Effector memory CD4-positive, alpha-beta T cell (primary cell): ENCODE data around the gene NHLRC4.
A peak's percentile ranks its signal among the peaks of the same experiment; 100 is the strongest.

Source experiments
- DNase-seq, 3 donors: peaks; one replicate each; pipeline ENCODE4 v3.0.0-alpha.2; 2020
- H3K27ac ChIP-seq: 2 replicates; pipeline ENCODE4 v1.7.0; 2013; ENCODE audit warnings: mild to moderate bottlenecking, low read length, moderate library complexity; ENCODE audit not compliant: insufficient read depth, poor library complexity, severe bottlenecking
- H3K27me3 ChIP-seq: replicated peaks from 2 replicates; pipeline ENCODE4 v1.7.0; 2013; ENCODE audit warnings: mild to moderate bottlenecking, low read length; ENCODE audit not compliant: insufficient read depth, control insufficient read depth, poor library complexity, severe bottlenecking
- H3K36me3 ChIP-seq: 2 replicates; pipeline ENCODE4 v1.7.0; 2013; ENCODE audit warnings: mild to moderate bottlenecking, low read length, moderate library complexity; ENCODE audit not compliant: control insufficient read depth, insufficient read depth
- H3K4me1 ChIP-seq: 2 replicates; pipeline ENCODE4 v1.7.0; 2013; ENCODE audit warnings: low read length, mild to moderate bottlenecking; ENCODE audit not compliant: control insufficient read depth, insufficient read depth, poor library complexity, severe bottlenecking
- H3K4me3 ChIP-seq: 2 replicates; pipeline ENCODE4 v1.7.0; 2013; ENCODE audit warnings: low read length, low read depth, mild to moderate bottlenecking; ENCODE audit not compliant: insufficient read depth, poor library complexity, severe bottlenecking
- H3K9me3 ChIP-seq: 2 replicates; pipeline ENCODE4 v1.7.0; 2013; ENCODE audit warnings: mild to moderate bottlenecking, low read length, moderate library complexity; ENCODE audit not compliant: control insufficient read depth

NHLRC4 gene

GRCh38 chr16:568401-569258 lies 1.8 kb downstream of the NHLRC4 start:
- H3K4me3 ChIP-seq: peak overlapping the region; percentile 64
- peak overlapping the region; percentile 71 for H3K27ac ChIP-seq
- H3K9me3 ChIP-seq: no peaks in the 10 kb centered on the region
- H3K36me3 ChIP-seq: no peaks in the 10 kb centered on the region
- H3K4me1 ChIP-seq: peaks cover 38% of the 10 kb centered on the region
- H3K27me3 ChIP-seq: no peaks in the 10 kb centered on the region
- no peak for DNase-seq

- peaks cover 38% of the 10 kb centered on the region for H3K4me1 ChIP-seq
Observed at GRCh38 chr16:569445-570254, 2.8 kb downstream of the NHLRC4 start, which contains the start of gene PIGQ. PIGQ (plus strand) TSS chr16:569968; CDS start chr16:574075, 4,107 bp downstream.

GRCh38 chr16:572865-573650 lies 6.3 kb downstream of the NHLRC4 start:
- Histone ChIP-seq H3K4me1 (peaks cover 20% of the 10 kb centered on the region), H3K27me3 (no peaks in the 10 kb centered on the region), H3K36me3 (peaks cover 6% of the 10 kb centered on the region), H3K27ac (no peak overlapping the region), H3K4me3 (no peak overlapping the region), H3K9me3 (no peaks in the 10 kb centered on the region)
- DNase-seq: no peak

More at GRCh38 chr16:569445-570254, 2.8 kb downstream of the NHLRC4 start, which contains the start of gene PIGQ:
- peak within 1 kb of the TSS; percentile 71 for H3K27ac ChIP-seq
- H3K27me3 ChIP-seq: no peaks in the 10 kb centered on the region
- peak within 1 kb of the TSS; percentile 78 for H3K4me3 ChIP-seq
- DNase-seq: peak; percentile 38 to 51 (median 49)
- no peaks in the 10 kb centered on the region for H3K9me3 ChIP-seq
- H3K36me3 ChIP-seq: peaks cover 5% of the 10 kb centered on the region

GRCh38 chr16:574021-574760 lies 7.4 kb downstream of the NHLRC4 start:
- H3K27me3 ChIP-seq: no peaks in the 10 kb centered on the region
- H3K4me3 ChIP-seq: no peak overlapping the region
- DNase-seq: no peak
- H3K36me3 ChIP-seq: peaks cover 6% of the 10 kb centered on the region
- H3K27ac ChIP-seq: no peak overlapping the region
- H3K4me1 ChIP-seq: peaks cover 8% of the 10 kb centered on the region
- H3K9me3 ChIP-seq: no peaks in the 10 kb centered on the region

GRCh38 chr16:575354-576196 lies 8.8 kb downstream of the NHLRC4 start:
- H3K9me3 ChIP-seq: no peaks in the 10 kb centered on the region
- no peak overlapping the region for H3K4me3 ChIP-seq
- DNase-seq: no peak
- H3K4me1 ChIP-seq: peaks cover 4% of the 10 kb centered on the region
- H3K27ac ChIP-seq: no peak overlapping the region
- no peaks in the 10 kb centered on the region for H3K27me3 ChIP-seq
- peaks cover 6% of the 10 kb centered on the region for H3K36me3 ChIP-seq

- Histone ChIP-seq H3K27ac (no peak overlapping the region), H3K9me3 (no peaks in the 10 kb centered on the region), H3K27me3 (no peaks in the 10 kb centered on the region), H3K4me1 (no peaks in the 10 kb centered on the region), H3K4me3 (no peak overlapping the region), H3K36me3 (peaks cover 6% of the 10 kb centered on the region)
- no peak for DNase-seq
Observed at GRCh38 chr16:576197-576822, 9.5 kb downstream of the NHLRC4 start.

- H3K27me3 ChIP-seq: no peaks in the 10 kb centered on the region
- H3K27ac ChIP-seq: no peak overlapping the region
- no peaks in the 10 kb centered on the region for H3K9me3 ChIP-seq
- no peaks in the 10 kb centered on the region for H3K4me1 ChIP-seq
- DNase-seq: no peak
- peaks cover 6% of the 10 kb centered on the region for H3K36me3 ChIP-seq
- no peak overlapping the region for H3K4me3 ChIP-seq
Observed at GRCh38 chr16:576823-577201, 10.0 kb downstream of the NHLRC4 start.

- DNase-seq: no peak
- Histone ChIP-seq H3K9me3 (no peaks in the 10 kb centered on the region), H3K4me1 (no peaks in the 10 kb centered on the region), H3K36me3 (peaks cover 6% of the 10 kb centered on the region), H3K27ac (no peak overlapping the region), H3K27me3 (no peaks in the 10 kb centered on the region), H3K4me3 (no peak overlapping the region)
Observed at GRCh38 chr16:577796-578195, 11.0 kb downstream of the NHLRC4 start.
